G401.6 (cell line): ENCODE data around the gene ADH6.
"Not testable (repeated sequence)": the region's sequence is repeated elsewhere in the genome, so short reads cannot be mapped to it uniquely, and the experiment has no call there.

Source experiments
- FAIRE-seq: peaks from 2 replicates; lab custom pipeline; 2012; peaks lifted over from hg19 to GRCh38; lab: Jason Lieb, UNC

The ADH6 gene

DNA sequence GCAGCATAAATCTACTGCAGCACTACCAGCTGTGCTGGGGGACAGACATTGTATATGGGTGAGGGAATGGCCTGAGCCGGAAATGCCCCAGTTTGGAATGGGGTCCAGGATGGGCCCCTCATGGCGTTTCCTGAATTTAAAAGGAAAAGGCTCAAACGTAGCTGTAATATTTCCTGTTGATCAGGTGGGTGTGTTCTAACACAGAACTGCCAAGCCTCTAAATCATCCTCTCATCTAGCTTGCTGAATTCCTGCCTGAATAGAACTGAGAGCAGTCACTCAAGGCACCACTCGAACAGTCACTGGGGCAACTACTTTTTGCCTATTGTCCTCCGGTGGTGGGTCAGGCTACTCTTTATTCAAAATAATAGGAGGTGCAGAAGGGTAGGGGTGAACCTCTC lies 28.7 kb downstream of the ADH6 start:
- FAIRE-seq = no peak

DNA sequence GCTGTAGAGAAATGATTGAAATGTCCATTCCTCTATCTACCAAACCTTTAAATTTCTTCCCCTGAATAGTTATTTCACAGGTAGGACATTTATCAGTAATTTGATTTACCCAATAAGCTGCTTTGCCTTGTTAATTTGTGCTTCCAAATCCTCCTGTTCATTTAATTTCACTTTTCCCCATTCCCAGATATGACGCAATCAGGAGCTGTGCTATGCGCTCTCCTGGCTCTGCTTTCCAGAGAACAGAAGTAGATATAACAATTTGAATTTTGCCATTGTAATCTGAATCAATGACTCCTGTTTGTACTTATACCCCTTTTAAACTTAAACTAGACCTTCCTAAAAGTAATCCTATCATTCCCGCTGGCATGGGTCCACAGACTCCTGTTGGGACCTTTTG lies 29.1 kb downstream of the ADH6 start:
- not testable (repeated sequence) for FAIRE-seq

DNA sequence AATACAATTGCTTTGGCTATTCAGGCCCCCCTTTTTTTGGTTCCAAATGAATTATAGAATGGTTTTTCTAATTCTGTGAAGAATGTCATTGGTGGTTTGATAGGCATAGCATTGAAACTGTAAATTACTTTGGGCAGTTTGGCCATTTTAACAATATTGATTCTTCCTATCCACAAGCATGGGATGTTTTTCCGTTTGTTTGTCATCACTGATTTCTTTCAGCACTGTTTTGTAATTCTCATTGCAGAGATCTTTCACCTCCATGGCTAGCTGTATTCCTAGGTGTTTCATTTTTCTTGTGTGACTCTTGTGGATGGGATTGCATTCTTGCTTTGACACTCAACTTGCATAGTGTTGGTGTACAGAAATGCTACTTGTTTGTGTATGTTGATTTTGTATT lies 33.0 kb downstream of the ADH6 start:
- no peak for FAIRE-seq

DNA sequence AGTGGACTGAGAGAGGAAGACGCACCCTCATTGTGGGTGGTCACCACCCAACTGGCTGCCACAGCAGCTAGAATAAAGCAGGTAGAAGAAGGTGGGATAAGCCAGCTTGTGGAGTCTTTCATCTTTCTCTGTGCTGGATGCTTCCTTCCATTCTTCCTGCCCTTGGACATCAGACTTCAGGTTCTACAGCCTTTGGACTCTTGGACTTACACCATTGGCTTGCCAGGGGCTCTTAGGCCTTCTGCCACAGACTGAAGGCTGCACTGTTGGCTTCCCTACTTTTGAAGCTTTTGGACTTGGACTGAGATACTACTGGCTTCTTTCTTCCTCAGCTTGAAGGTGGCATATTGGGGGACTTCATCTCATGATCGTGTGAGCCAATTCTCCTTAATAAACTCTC lies 33.5 kb downstream of the ADH6 start:
- no peak for FAIRE-seq

DNA sequence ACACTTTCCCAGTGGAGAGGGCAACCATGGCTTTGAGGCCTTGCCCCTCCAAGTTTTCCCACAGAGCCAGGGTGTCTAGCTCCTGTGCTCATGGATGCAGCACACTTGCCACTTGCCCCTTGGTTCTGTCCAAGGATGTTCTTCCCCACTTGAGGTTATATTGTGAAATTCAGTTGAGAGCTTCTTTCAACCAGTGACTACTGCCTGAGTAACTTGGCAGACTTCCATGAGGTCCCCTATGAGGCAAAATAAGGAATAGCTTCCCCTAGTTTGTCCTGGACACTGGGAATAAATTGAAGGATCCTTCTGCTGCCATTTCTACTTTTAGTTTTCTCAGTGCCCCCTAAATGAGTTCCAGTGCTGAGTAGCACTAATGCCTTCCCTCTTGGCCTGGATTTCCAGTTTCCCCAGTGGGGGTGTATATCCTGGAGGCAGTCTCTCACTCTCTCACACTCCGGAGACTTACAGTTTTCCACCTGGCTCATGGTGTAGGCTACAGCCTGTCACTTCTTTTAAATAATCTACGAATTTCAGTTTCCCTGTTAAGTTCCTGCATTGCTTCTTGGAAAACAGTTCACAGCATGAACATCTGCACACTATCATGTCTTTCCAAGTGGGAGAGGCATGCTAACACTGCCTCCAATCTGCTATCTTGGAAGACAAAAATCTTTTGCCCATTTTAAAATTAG lies 38.5 kb downstream of the ADH6 start:
- FAIRE-seq = no peak

DNA sequence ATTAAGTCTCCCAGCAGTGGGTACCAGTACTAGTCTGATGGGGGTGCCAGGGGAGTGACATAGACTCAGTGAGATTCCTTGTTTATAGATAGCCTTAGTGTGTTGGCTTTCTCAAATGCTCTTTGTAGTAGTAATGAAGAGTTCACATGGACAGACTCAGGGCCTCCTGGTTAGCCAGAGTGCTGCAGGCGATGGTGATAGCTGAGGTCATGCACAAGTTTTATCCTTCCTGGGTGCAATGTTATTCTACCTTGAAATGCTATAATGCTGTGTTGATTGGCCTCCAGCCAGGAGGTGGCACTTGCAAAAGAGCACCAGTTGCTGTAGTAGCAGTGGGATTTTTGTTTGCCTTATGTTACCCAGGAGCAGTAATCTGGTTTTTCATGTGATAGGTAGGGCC lies 39.4 kb downstream of the ADH6 start:
- no peak for FAIRE-seq

DNA sequence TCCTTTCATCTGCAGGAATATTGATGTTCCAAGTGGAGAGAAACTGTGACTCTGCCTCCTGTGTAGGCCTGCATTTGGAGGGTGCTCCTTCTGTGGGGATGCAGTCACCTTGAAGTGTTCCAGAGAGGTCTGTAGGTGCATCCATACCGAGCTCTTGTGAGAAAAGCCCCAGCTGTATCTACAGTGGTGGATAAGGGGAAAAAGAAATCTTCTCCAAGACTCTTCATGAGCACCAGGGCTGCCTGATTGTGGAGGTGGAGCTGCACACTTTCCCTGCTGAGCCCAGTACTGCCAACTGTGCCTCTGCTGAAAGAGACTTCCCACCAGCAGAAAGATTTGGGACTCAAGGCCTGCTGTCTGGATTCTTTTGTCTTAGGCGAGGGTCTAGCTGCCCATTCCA lies 39.9 kb downstream of the ADH6 start:
- no peak for FAIRE-seq

DNA sequence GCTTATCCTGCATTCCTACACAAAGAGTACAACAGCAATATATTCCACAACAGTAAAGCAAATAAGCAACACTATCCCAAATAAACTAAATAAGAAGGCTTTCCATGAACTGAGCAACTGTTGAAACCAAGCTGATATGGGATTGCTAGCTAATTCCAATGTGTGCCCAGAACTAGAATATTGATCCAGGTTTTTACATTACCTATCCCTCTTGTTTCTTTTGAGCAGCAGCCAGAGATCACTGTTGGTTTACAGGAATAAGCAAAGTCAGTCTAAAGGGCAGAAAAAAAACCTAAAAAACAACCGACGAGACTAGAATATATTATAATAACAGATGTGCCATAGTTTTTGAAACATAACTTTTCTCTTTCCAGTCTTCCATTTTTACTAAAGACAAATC lies 52.5 kb downstream of the ADH6 start:
- FAIRE-seq = no peak

DNA sequence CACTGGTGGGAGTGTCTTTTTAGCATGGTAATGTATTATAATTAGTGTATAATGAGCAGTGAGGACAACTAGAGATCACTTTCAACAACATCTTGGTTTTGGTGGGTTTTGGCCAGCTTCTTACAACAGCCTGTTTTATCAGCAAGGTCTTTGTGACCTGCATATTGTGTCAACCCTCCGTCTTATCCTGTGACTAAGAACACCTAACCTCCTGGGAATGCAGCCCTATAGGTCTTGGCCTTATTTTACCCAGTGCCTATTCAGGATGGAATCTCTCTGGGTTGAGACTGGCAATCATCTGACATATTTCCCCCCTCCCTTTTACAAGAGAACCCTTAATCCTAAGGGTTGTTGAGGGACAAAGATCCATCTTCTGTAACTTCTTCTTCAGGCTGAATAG lies 53.1 kb downstream of the ADH6 start:
- FAIRE-seq = no peak

DNA sequence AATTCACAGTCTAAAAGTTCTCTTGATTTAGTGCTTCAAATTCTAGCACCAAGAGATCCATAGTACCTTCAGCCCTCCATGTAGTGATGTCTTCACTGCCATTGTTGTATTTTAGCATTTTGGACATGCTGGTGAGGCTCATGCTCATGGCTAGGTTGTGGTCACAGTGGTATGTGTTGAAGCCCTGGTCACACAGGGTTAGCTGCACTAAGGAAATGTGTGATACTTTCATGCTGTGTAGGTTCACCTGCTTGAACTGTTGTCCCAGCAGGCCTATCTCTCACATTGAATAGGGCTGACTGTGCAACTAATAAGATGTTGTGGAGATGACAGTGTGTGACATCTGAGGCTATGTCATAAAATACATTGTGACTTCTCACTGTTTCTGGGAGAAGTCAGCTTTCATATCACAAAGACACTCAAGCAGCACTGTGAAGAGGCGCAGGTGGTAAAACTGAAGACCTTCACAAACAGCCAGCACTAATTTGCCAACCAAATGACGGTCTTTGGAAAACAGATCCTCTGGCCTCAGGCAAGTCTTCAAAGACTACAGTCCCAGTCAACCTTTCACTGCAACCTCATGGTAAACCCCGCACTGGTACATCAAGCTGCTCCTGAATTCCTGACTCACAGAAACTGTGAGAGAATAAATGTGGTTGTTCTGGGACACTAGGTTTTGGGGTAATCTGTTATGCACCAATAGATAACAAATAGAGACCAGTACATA lies 57.5 kb downstream of the ADH6 start:
- no peak for FAIRE-seq

DNA sequence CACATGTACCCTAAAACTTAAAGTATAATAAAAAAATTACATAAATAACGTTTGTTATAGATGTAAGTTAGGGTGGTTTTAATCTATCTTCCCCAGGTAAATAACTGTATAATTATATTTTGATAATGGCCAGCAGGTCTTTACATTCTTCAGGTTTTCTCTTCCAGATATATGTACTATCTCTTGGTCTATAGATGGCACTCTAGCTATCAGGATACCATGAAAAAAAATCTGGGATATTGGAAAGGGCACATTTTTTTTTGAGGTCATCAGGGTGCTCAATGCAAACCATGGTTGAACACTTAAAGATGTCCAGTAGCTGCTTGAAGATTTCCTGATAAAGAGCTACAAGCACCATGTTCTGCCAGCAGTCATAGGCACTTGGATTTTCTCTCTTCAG lies 59.3 kb downstream of the ADH6 start:
- FAIRE-seq = no peak

DNA sequence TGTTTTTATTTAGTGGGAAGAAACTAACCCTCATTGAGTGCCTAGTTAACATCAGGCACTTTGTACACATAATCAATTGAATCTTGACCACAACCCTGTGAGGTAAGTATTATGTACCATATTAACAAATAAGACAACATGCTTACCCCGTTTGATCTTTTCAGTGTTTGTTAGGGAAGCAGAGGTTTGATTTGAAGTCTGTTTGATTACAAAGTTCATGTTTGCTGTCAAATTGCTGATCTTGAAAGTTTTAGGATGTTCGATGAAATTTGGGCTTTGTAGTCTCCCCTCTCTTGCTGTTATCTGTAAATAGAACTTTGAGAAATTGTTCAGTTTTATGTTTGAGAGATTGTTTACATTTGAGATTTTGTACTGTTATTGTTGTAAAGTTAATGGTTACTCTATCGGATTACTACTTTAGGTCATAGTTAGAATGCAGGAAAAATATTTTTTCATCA lies 61.5 kb downstream of the ADH6 start:
- FAIRE-seq = no peak

DNA sequence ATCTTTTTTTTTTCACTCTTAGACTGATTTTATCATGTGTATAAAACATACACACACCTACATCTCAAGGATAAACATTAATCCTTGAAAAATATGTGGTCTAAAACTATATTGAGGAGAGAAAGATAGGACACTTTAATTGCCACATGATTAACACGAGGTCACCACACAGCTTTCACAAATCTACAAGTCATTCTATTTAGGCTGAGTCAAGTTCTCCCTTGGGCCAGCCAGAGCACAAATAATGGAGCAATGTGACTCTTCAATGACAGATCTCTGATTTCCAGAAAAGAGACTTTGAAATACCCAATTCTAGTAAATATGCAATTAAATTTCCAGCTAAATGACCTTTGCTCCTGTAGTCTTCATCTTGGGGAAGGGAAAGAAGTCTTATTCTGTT lies 62.1 kb downstream of the ADH6 start:
- no peak for FAIRE-seq

DNA sequence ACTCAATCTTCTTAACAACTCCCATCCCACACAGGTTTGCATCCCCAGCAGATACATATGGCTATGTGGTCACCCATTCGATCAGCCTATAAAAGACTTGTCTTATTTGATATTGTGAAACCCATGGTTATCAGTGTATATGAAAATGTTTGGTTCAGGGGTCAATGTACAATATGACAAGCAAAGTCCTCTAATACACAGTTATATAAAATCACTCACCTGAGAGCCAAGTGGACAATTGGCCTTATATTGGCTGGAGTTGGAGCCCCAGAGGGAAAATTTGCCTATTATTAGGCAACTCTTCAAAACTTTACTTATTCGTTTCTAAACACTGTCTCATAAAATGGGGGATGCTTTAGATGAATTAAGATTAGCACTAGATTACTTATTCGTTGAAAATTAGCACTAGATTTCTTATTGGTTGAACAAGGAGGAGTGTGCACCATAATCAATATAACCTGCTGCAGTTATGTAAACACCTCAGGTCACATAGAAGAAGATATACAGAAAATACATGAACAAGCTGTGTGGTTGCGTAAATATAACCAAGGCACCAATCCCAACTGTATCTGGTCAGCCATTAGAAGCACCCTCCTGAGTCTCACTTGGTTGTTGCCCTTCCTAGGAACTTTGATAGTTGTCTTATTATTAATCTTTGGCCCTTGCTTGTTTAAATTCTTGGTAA lies 64.2 kb downstream of the ADH6 start:
- FAIRE-seq = no peak
